K562 (cell line): Measurements from ENCODE around the gene ALKBH8. TPM values are rescaled to one million over a fixed set of nuclear protein-coding genes. Genes with fewer than 3 reads are reported as not detected.

Experiments used
- ATF7 ChIP-seq: fragments of 450-650 bp; IDR thresholded peaks from 2 replicates; pipeline ENCODE4 v1.7.1; 2014; ENCODE audit warnings: mild to moderate bottlenecking, moderate library complexity
- GATAD2A ChIP-seq: fragments of 450-650 bp; IDR thresholded peaks from 2 replicates; pipeline ENCODE4 v1.6.1; 2017
- HCFC1 ChIP-seq: IDR thresholded peaks from 2 replicates; pipeline ENCODE4 v1.6.1; 2012; ENCODE audit warnings: low read depth, low read length, improper control_type of control experiment
- HDAC2 ChIP-seq: fragments of 450-650 bp; IDR thresholded peaks from 2 replicates; pipeline ENCODE4 v1.6.1; 2016; ENCODE audit warnings: mild to moderate bottlenecking
- HNRNPL ChIP-seq: fragments of 200-400 bp; formaldehyde crosslinking; IDR thresholded peaks from 2 replicates; pipeline ENCODE4 v1.6.1; 2017; ENCODE audit warnings: low read depth, mild to moderate bottlenecking, low read length
- JUN ChIP-seq, 2 experiments: sonication (generic) in 1 of 2; formaldehyde crosslinking in 1 of 2; IDR thresholded peaks; 2 replicates each; pipeline versions ENCODE4 v1.6.1 to v1.8.0; 2012 to 2022; ENCODE audit warnings: borderline replicate concordance in 2 of 2, mild to moderate bottlenecking in 2 of 2, improper control_type of control experiment in 1 of 2, low read depth in 1 of 2, low read length in 1 of 2, missing genetic modification reagents in 1 of 2
- KDM2B ChIP-seq: fragments of 250-450 bp; sonication (Bioruptor Pico); IDR thresholded peaks from 2 replicates; pipeline ENCODE4 v1.8.0; 2021; ENCODE audit warnings: mild to moderate bottlenecking, moderate library complexity
- MBD2 ChIP-seq: sonication (generic); IDR thresholded peaks from 2 replicates; pipeline ENCODE4 v1.6.1; 2016; ENCODE audit warnings: low read depth, borderline replicate concordance
- PHF8 ChIP-seq: fragments of 200-600 bp; sonication (generic); IDR thresholded peaks from 2 replicates; pipeline ENCODE4 v1.6.1; 2012; ENCODE audit warnings: mixed run types, mild to moderate bottlenecking, inconsistent platforms, low read length, moderate library complexity, borderline replicate concordance
- POLR2AphosphoS2 ChIP-seq: IDR thresholded peaks from 2 replicates; pipeline ENCODE4 v1.6.1; 2012; ENCODE audit warnings: low read length, improper control_type of control experiment
- RBM15 ChIP-seq: fragments of 200-400 bp; formaldehyde crosslinking; IDR thresholded peaks from 2 replicates; pipeline ENCODE4 v1.6.1; 2018; ENCODE audit warnings: mild to moderate bottlenecking, low read length, moderate library complexity; ENCODE audit not compliant: insufficient read depth
- SREBF2 ChIP-seq: sonication (generic); formaldehyde crosslinking; IDR thresholded peaks from 2 replicates; pipeline ENCODE4 v1.4.0; 2020; ENCODE audit warnings: mild to moderate bottlenecking, missing genetic modification reagents
- TSC22D4 ChIP-seq: fragments of 450-650 bp; IDR thresholded peaks from 2 replicates; pipeline ENCODE4 v1.6.1; 2016; ENCODE audit warnings: missing genetic modification characterization, missing biosample characterization, control low read depth
- USF1 ChIP-seq: sonication (generic); formaldehyde crosslinking; IDR thresholded peaks from 2 replicates; pipeline ENCODE4 v1.9.0; 2022; ENCODE audit warnings: mild to moderate bottlenecking, missing genetic modification reagents
- ZNF174 ChIP-seq: fragments of 250-450 bp; sonication (Bioruptor Pico); IDR thresholded peaks from 2 replicates; pipeline ENCODE4 v1.4.0; 2020; ENCODE audit warnings: mild to moderate bottlenecking
- ZNF586 ChIP-seq: fragments of 450-650 bp; formaldehyde crosslinking; conservative IDR thresholded peaks from 2 replicates; pipeline ENCODE4 v1.4.0; 2020; ENCODE audit warnings: mild to moderate bottlenecking, moderate library complexity
- polyA plus RNA-seq, 8 experiments: library from polyadenylated mRNA; depleted of rRNA in 4 of 8; stranded (reverse) in 5 of 8; unstranded in 3 of 8; fragments of >200 nt; fragmentation: Nextera tagmentation in 2 of 8; fragmentation: Illumina TruSeq in 1 of 8; extraction: Ambion mirVana in 2 of 8; extraction: Trizol in 1 of 8; gene quantifications; 2 replicates each; pipeline versions ENCODE4 v1.2.1 to v1.2.3, GENCODE V29; 2011 to 2014; ENCODE audit warnings: inconsistent platforms in 1 of 8, missing spikeins in 1 of 8
- total RNA-seq, 7 experiments: library from RNA; depleted of rRNA in 6 of 7; stranded (reverse); fragments of >200 nt in 6 of 7; fragmentation: Illumina TruSeq in 2 of 7; extraction: Trizol in 2 of 7; gene quantifications; 2 replicates each; pipeline versions ENCODE4 v1.2.1 to v1.2.3, GENCODE V29; 2011 to 2021; ENCODE audit warnings: low replicate concordance in 1 of 7
- TF ChIP-seq, protein P1 (sequence below): fragments of 250-450 bp; sonication (Bioruptor Pico); IDR thresholded peaks from 2 replicates; pipeline ENCODE4 v1.8.0; 2022; ENCODE audit warnings: inconsistent platforms, mild to moderate bottlenecking, moderate library complexity, borderline replicate concordance
- TF ChIP-seq, protein P2 (sequence below): fragments of 250-450 bp; sonication (Bioruptor Pico); IDR thresholded peaks from 2 replicates; pipeline ENCODE4 v1.5.1; 2021; ENCODE audit warnings: mild to moderate bottlenecking
- TF ChIP-seq, protein P3 (sequence below): sonication (generic); formaldehyde crosslinking; IDR thresholded peaks from 2 replicates; pipeline ENCODE4 v1.8.1; 2023; ENCODE audit warnings: missing genetic modification reagents, mild to moderate bottlenecking, borderline replicate concordance

The ALKBH8 gene
- total and polyA plus RNA-seq, 9 of the 15 experiments (the other 6 are each of a cell fraction or from before 2014, with no cell fraction given), result 4.3 to 14.4 (median 9.1) TPM

GRCh38 chr11:107565219-107565937 is at the start of gene ALKBH8 (continued):
- TF ChIP-seq USF1, result peak; percentile 86
- TF ChIP-seq, protein P1, sequence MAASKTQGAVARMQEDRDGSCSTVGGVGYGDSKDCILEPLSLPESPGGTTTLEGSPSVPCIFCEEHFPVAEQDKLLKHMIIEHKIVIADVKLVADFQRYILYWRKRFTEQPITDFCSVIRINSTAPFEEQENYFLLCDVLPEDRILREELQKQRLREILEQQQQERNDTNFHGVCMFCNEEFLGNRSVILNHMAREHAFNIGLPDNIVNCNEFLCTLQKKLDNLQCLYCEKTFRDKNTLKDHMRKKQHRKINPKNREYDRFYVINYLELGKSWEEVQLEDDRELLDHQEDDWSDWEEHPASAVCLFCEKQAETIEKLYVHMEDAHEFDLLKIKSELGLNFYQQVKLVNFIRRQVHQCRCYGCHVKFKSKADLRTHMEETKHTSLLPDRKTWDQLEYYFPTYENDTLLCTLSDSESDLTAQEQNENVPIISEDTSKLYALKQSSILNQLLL, result no peak
- TF ChIP-seq RBM15, result no peak
- no peak for TF ChIP-seq ATF7
- no peak for TF ChIP-seq HNRNPL
- TF ChIP-seq, protein P2, sequence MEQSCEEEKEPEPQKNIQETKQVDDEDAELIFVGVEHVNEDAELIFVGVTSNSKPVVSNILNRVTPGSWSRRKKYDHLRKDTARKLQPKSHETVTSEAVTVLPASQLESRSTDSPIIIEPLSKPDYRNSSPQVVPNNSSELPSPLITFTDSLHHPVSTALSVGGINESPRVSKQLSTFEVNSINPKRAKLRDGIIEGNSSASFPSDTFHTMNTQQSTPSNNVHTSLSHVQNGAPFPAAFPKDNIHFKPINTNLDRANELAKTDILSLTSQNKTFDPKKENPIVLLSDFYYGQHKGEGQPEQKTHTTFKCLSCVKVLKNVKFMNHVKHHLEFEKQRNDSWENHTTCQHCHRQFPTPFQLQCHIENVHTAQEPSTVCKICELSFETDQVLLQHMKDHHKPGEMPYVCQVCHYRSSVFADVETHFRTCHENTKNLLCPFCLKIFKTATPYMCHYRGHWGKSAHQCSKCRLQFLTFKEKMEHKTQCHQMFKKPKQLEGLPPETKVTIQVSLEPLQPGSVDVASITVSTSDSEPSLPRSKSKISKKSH, result no peak
- TF ChIP-seq HDAC2, result peak; percentile 93
- no peak for TF ChIP-seq KDM2B (CRISPR knock-in tag)
- TF ChIP-seq POLR2AphosphoS2, result no peak
- TF ChIP-seq MBD2, result no peak; the same call in 1 of the 2 replicates
- TF ChIP-seq HCFC1, result peak; percentile 97
- TF ChIP-seq ZNF586 (CRISPR knock-in tag), result no peak
- TF ChIP-seq JUN (IDR thresholded peaks at IDR 0.05; ENCODE audit: borderline replicate concordance, low read depth, low read length), result peak; percentile 70; the same call in 1 of the 2 replicates
- TF ChIP-seq JUN (CRISPR knock-in tag; IDR thresholded peaks at IDR 0.05; ENCODE audit: borderline replicate concordance), result no peak
- no peak for TF ChIP-seq SREBF2 (CRISPR knock-in tag)
- peak; percentile 85; the same call in 1 of the 2 replicates for TF ChIP-seq PHF8
- no peak for TF ChIP-seq GATAD2A
- TF ChIP-seq, protein P3, sequence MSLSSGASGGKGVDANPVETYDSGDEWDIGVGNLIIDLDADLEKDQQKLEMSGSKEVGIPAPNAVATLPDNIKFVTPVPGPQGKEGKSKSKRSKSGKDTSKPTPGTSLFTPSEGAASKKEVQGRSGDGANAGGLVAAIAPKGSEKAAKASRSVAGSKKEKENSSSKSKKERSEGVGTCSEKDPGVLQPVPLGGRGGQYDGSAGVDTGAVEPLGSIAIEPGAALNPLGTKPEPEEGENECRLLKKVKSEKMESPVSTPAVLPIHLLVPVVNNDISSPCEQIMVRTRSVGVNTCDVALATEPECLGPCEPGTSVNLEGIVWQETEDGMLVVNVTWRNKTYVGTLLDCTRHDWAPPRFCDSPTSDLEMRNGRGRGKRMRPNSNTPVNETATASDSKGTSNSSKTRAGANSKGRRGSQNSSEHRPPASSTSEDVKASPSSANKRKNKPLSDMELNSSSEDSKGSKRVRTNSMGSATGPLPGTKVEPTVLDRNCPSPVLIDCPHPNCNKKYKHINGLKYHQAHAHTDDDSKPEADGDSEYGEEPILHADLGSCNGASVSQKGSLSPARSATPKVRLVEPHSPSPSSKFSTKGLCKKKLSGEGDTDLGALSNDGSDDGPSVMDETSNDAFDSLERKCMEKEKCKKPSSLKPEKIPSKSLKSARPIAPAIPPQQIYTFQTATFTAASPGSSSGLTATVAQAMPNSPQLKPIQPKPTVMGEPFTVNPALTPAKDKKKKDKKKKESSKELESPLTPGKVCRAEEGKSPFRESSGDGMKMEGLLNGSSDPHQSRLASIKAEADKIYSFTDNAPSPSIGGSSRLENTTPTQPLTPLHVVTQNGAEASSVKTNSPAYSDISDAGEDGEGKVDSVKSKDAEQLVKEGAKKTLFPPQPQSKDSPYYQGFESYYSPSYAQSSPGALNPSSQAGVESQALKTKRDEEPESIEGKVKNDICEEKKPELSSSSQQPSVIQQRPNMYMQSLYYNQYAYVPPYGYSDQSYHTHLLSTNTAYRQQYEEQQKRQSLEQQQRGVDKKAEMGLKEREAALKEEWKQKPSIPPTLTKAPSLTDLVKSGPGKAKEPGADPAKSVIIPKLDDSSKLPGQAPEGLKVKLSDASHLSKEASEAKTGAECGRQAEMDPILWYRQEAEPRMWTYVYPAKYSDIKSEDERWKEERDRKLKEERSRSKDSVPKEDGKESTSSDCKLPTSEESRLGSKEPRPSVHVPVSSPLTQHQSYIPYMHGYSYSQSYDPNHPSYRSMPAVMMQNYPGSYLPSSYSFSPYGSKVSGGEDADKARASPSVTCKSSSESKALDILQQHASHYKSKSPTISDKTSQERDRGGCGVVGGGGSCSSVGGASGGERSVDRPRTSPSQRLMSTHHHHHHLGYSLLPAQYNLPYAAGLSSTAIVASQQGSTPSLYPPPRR (CRISPR knock-in tag), result no peak
- no peak for TF ChIP-seq ZNF174
- TF ChIP-seq TSC22D4 (tag), result no peak
